ENCODE data around the gene RAB41. TPM values are rescaled to one million over a fixed set of nuclear protein-coding genes. Genes with fewer than 3 reads are reported as not detected.
"Not testable (repeated sequence)": the region's sequence is repeated elsewhere in the genome, so short reads cannot be mapped to it uniquely, and the experiment has no call there.

RAB41 gene
- total RNA-seq, 3 donors from 2014 or later, result 0.29 TPM; not detected in 2

DNA sequence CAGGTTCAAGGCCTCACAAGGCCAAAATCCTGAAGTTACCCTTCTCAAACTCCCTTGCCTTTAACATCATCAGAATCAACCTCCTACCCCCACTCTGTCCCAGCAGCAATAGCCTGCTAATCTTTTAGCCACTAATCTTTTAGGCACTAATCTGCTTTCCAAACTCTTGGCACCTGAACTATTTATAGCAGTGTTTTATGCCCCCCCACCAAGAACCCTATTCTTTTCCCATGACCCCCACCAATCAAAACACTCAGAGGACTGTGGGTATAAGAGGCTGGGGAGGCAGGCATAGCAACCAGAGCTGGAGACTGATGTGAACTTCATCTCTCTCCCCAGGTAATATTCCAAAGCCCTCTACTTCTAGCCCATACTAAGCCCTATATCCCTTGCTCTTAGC is 13.9 kb upstream of the RAB41 start, which contains the start of gene ARR3:
ARR3 (plus strand) TSS at position 301 of the 400 bp plus-strand sequence. CDS start 1,052 bp downstream, outside the sequence.
- no peak for ATAC-seq
- TF ChIP-seq, protein P1, sequence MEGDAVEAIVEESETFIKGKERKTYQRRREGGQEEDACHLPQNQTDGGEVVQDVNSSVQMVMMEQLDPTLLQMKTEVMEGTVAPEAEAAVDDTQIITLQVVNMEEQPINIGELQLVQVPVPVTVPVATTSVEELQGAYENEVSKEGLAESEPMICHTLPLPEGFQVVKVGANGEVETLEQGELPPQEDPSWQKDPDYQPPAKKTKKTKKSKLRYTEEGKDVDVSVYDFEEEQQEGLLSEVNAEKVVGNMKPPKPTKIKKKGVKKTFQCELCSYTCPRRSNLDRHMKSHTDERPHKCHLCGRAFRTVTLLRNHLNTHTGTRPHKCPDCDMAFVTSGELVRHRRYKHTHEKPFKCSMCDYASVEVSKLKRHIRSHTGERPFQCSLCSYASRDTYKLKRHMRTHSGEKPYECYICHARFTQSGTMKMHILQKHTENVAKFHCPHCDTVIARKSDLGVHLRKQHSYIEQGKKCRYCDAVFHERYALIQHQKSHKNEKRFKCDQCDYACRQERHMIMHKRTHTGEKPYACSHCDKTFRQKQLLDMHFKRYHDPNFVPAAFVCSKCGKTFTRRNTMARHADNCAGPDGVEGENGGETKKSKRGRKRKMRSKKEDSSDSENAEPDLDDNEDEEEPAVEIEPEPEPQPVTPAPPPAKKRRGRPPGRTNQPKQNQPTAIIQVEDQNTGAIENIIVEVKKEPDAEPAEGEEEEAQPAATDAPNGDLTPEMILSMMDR (IDR thresholded peaks at IDR 0.05), result no peak
- no peaks in the 10 kb centered on the region for H3K9me3 ChIP-seq
- DNase-seq, result no peak
- intact Hi-C loops (cut with DNase I, micrococcal nuclease), result loop anchor here in 1 of 2 donors (10.0 kb wide), 1 partner anchor 73 kb away; no protein-coding TSS in a partner anchor
- H3K4me3 ChIP-seq, result no peak within 1 kb of the TSS
- no peaks in the 10 kb centered on the region for H3K4me1 ChIP-seq (ENCODE audit: low read depth)
- H3K36me3 ChIP-seq (ENCODE audit: low read depth), result no peaks in the 10 kb centered on the region

DNA sequence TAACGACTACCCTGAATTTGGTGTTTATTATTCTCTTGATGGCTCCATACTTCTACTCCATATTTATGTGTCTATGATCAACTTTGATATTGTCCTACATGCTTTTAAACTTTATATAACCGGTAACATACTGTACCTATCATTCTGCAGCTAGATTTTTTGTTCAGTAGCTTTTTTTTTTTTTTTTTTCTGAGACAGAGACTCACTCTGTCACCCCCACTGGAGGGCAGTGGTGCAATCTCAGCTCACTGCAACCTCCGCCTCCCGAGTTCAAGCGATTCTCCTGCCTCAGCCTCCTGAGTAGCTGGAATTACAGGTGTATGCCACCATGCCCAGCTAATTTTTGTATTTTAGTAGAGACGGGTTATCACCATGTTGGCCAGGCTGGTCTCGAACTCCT is 7.9 kb upstream of the RAB41 start:
- intact Hi-C loops (cut with DNase I, micrococcal nuclease); H3K9me3 ChIP-seq; DNase-seq; H3K4me1 ChIP-seq (ENCODE audit: low read depth); H3K36me3 ChIP-seq (ENCODE audit: low read depth); ATAC-seq; H3K4me3 ChIP-seq: not testable (repeated sequence)

DNA sequence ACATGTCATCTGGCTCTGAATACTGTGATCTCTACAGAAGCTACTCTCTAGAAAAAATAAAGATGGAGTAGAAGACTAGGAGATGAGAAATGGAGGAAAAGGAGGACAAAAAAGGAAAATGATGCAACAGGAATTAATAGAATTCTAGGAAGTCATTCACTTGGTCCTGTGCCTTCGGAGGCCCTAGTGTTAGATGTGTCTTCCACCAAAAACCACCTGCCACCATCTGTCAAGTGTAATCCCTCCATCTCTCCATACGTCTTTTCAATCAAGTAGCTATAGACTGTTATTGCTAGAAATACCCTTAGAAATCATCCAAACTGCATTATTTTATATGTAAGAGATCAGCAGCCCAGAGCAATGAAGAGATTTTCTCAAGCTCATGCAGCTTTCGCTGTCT is 2.9 kb upstream of the RAB41 start:
- Histone ChIP-seq H3K4me1 (ENCODE audit: low read depth) (no peaks in the 10 kb centered on the region), H3K36me3 (ENCODE audit: low read depth) (no peaks in the 10 kb centered on the region), H3K9me3 (no peaks in the 10 kb centered on the region), H3K4me3 (no peak overlapping the region)
- no peak for ATAC-seq
- TF ChIP-seq, protein P1 (IDR thresholded peaks at IDR 0.05), result no peak
- intact Hi-C loops (cut with DNase I, micrococcal nuclease), result no loop called here
- no peak for DNase-seq

DNA sequence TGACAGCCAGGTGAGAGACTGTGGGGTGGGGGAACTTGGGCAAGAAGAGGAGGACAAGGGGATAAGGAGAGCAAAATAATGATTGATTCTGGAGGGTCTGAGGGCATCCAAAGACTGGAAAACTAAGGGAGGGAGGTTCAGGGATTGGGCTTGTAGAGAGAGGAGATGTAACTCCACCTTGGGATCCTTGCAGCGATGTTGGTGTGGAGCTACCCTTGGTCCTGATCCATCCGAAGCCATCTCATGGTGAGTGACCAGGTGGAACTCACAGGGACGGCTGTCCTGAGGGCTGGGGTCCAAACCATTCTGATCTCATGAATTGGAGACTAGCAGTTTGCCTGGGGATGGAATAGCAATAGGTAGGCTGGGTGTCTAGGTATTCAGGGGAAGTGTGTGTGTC is 1.4 kb upstream of the RAB41 start:
- intact Hi-C loops (cut with DNase I, micrococcal nuclease), result no loop called here

DNA sequence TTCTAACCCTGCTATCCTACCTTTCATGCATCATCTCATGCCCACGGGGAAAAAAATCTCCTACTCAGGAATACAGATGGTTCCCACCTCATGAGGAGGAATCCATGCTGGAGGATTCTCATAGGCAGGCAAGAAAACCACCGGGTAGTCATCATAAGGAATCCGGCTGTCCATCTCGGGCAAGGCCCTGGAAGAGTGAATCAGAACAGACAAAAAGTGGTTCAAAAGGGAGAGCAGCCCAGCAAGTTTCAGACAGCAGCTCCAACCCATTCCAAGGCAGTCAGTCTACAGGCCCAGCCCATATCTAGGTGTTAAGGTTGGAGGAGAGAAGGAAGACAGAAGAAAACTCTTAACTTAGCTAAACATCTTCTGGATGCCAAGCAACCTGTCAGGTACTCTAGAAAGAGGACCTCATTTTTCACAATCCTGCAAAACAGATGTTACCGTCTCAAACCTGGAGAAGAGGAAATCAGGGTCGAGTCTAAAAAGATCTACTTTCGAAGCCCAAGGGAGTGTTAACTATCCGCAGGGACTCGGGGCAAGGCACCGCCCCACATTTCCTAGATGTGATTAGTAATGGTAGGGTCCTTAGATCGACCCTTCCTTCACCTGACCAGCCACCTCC is 7.3 kb downstream of the RAB41 start:
- DNase-seq (no peak), ATAC-seq (peak; percentile 20)
- peaks cover 6% of the 10 kb centered on the region for H3K4me1 ChIP-seq (ENCODE audit: low read depth)
- no peaks in the 10 kb centered on the region for H3K36me3 ChIP-seq (ENCODE audit: low read depth)
- TF ChIP-seq, protein P1 (IDR thresholded peaks at IDR 0.05), result no peak
- H3K9me3 ChIP-seq, result no peaks in the 10 kb centered on the region
- H3K4me3 ChIP-seq, result peak overlapping the region; percentile 22
- intact Hi-C loops (cut with DNase I, micrococcal nuclease), result no loop called here

More for the DNA sequence above, 1.4 kb upstream of the RAB41 start:
- Histone ChIP-seq H3K4me3 (no peak overlapping the region), H3K36me3 (ENCODE audit: low read depth) (no peaks in the 10 kb centered on the region), H3K9me3 (no peaks in the 10 kb centered on the region), H3K4me1 (ENCODE audit: low read depth) (no peaks in the 10 kb centered on the region)
- TF ChIP-seq, protein P1 (IDR thresholded peaks at IDR 0.05), result no peak
- no peak for ATAC-seq
- no peak for DNase-seq

DNA sequence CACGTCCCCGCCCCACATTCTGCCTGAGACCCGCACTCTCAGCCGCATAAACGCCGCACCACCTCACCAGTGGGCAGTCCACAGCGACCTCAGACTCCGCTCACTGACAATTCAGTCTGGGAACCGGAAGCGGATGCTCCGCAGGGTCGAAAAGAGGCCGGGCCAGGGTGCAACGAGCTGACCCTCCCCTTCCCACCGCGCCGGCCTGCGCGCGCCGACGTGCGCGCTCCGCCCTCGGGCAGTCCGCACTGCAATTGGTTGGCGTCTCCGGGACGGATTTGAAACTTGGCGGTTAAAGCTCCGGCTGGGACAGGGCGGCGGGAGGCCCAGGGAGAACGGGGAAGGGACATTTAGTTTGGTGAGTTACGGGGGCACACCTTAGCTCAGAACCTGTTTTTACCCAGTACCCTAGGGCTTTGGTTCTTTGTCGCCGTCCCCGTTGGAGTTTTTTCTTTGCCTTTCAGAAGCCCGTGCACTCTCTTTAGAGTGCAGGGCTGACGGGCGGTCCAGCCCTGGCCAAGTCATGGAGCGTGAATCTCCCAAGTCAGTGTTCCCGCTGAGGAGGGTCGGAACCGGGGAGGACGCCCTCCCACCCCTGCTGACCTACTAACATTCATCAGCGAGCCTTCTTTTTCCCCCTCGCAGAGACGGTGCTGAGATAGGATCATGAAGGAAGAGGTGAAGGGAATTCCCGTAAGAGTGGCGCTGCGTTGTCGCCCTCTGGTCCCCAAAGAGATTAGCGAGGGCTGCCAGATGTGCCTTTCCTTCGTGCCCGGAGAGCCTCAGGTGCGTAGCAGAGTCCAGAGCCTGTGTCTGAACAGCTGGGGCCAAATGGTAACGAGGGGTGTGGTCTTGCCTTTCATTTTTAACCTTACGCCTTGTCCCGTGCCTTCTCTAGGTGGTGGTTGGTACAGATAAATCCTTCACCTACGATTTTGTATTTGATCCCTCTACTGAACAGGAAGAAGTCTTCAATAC is 8.1 kb downstream of the RAB41 start, which contains the start of the genes KIF4A and PDZD11:
KIF4A (plus strand) TSS at position 312 of the 978 bp plus-strand sequence; CDS start at position 667, 355 bp downstream.
PDZD11 (minus strand) TSS at position 135 of the 978 bp plus-strand sequence. CDS start 586 bp downstream, outside the sequence.
- H3K4me3 ChIP-seq, result peak within 1 kb of the TSS; percentile 22
- ATAC-seq (peak; percentile 99), DNase-seq (peak; percentile 82 to 90 (median 88))
- no peaks in the 10 kb centered on the region for H3K36me3 ChIP-seq (ENCODE audit: low read depth)
- peaks cover 6% of the 10 kb centered on the region for H3K4me1 ChIP-seq (ENCODE audit: low read depth)
- H3K9me3 ChIP-seq, result no peaks in the 10 kb centered on the region
- TF ChIP-seq, protein P1 (IDR thresholded peaks at IDR 0.05), result no peak
- intact Hi-C loops (cut with DNase I, micrococcal nuclease), result no loop called here

Measured in mucosa of descending colon (tissue), 3 donors.